Superior temporal gyrus (tissue), 1 donor: ENCODE measurements around the gene MICU1.
A peak's percentile ranks its signal among the peaks of the same experiment; 100 is the strongest.
"Not testable (repeated sequence)": the region's sequence is repeated elsewhere in the genome, so short reads cannot be mapped to it uniquely, and the experiment has no call there.

Experiments used
- DNase-seq: peaks from one replicate; pipeline ENCODE4 v3.0.0-alpha.2; 2016; ENCODE audit errors: extremely low spot score

The MICU1 gene

GRCh38 chr10:72388062-72388461 lies 237.8 kb downstream of the MICU1 start:
- DNase-seq = no peak

- DNase-seq = no peak
These were observed 238.8 kb downstream of the MICU1 start for GRCh38 chr10:72386916-72387586.

- DNase-seq = no peak
These were observed 240.2 kb downstream of the MICU1 start for GRCh38 chr10:72385724-72386123.

- not testable (repeated sequence) for DNase-seq
These were observed 240.9 kb downstream of the MICU1 start for GRCh38 chr10:72384982-72385381.

- DNase-seq = no peak
These were observed 246.1 kb downstream of the MICU1 start for GRCh38 chr10:72379776-72380175.

- no peak for DNase-seq
These were observed 246.8 kb downstream of the MICU1 start for GRCh38 chr10:72379062-72379461.

GRCh38 chr10:72375585-72375984 lies 250.3 kb downstream of the MICU1 start:
- DNase-seq = peak; percentile 74

GRCh38 chr10:72375173-72375572 lies 250.7 kb downstream of the MICU1 start:
- DNase-seq = peak; percentile 52

- no peak for DNase-seq
These were observed 255.6 kb downstream of the MICU1 start for GRCh38 chr10:72370201-72370722.

GRCh38 chr10:72367301-72367960 lies 258.4 kb downstream of the MICU1 start:
- no peak for DNase-seq

- DNase-seq = no peak
These were observed 260.6 kb downstream of the MICU1 start for GRCh38 chr10:72365106-72365895.

- DNase-seq = peak; percentile 89
These were observed 261.6 kb downstream of the MICU1 start for GRCh38 chr10:72364239-72364777.

GRCh38 chr10:72356987-72357386 lies 268.9 kb downstream of the MICU1 start:
- DNase-seq = no peak

GRCh38 chr10:72356115-72356514 lies 269.8 kb downstream of the MICU1 start:
- DNase-seq = no peak

- DNase-seq = no peak
These were observed 270.7 kb downstream of the MICU1 start for GRCh38 chr10:72355214-72355555.

- peak; percentile 94 for DNase-seq
These were observed 271.3 kb downstream of the MICU1 start, which contains the start of gene DNAJB12 for GRCh38 chr10:72354356-72355213. TSS of gene DNAJB12 (minus strand) at chr10:72354919. CDS start at chr10:72354897, 22 bp downstream.

GRCh38 chr10:72353965-72354355 lies 271.9 kb downstream of the MICU1 start:
- no peak for DNase-seq

GRCh38 chr10:72353028-72353964 lies 272.6 kb downstream of the MICU1 start:
- DNase-seq = no peak

GRCh38 chr10:72351479-72351878 lies 274.4 kb downstream of the MICU1 start:
- no peak for DNase-seq

- no peak for DNase-seq
These were observed 276.4 kb downstream of the MICU1 start for GRCh38 chr10:72349438-72349837.
